Gastrocnemius medialis (tissue), 4 donors: Measurements from ENCODE around the gene SLAMF9.

Experiments
- CTCF ChIP-seq, 5 experiments: fragments of 450-650 bp in 3 of 5; fragments of 200-600 bp in 2 of 5; sonication (generic) in 2 of 5; IDR thresholded peaks in 4 of 5; conservative IDR thresholded peaks in 1 of 5; 1 replicate in 4 of 5; 2 replicates in 1 of 5; pipeline ENCODE4 v1.5.1; 2016 to 2019; ENCODE audit warnings: antibody characterized with exemption in 5 of 5, mild to moderate bottlenecking in 3 of 5, moderate library complexity in 3 of 5
- POLR2A ChIP-seq, 2 donors: fragments of 450-650 bp; IDR thresholded peaks; one replicate each; pipeline ENCODE4 v1.6.1; 2017; ENCODE audit warnings: antibody characterized with exemption in 2 of 2, mild to moderate bottlenecking in 2 of 2, moderate library complexity in 2 of 2

GRCh38 chr1:159960721-159961381, 6.8 kb upstream of the SLAMF9 start:
- no peak for TF ChIP-seq CTCF (IDR thresholded peaks at IDR 0.05 in 4 of 5, conservative IDR thresholded peaks at IDR 0.05 in 1 of 5)
- TF ChIP-seq POLR2A (IDR thresholded peaks at IDR 0.05): no peak
